K562 (cell line): ENCODE measurements around the gene WNT16. TPM values are rescaled to one million over a fixed set of nuclear protein-coding genes. Genes with fewer than 3 reads are reported as not detected.

Experiments
- ATAC-seq: fragments of 200-7000 bp; cut with Tn5 transposase; 3 replicates; pipeline ENCODE4 v1.9.1; 2020; ENCODE audit warnings: moderate library complexity
- BruUV-seq: library from RNA; stranded (reverse); fragments of 400-500 nt; replicated peaks from 2 replicates; lab custom pipeline; 2021; lab: Mats Ljungman, UMichigan
- CTCF ChIA-PET: fragments of 300-600 bp; formaldehyde crosslinking; extraction: SDS; loops from one replicate; lab custom pipeline; 2021; ENCODE audit warnings: low intra/inter-chr PET ratio; lab: Yijun Ruan, JAX
- POLR2A ChIA-PET: fragments of 300-600, 350-650 bp; sonication (Branson Sonifier 250); formaldehyde crosslinking; extraction: SDS; loops from one replicate; lab custom pipeline; 2021; ENCODE audit warnings: antibody characterized with exemption, inconsistent platforms; lab: Yijun Ruan, JAX
- DNase-seq, 4 experiments: peaks; one replicate each; pipeline versions ENCODE4 v3.0.0 to v3.0.0-alpha.2; 2011 to 2018; ENCODE audit warnings: low spot score in 3 of 4, mixed read lengths in 3 of 4; ENCODE audit errors: extremely low read depth in 1 of 4
- FAIRE-seq: peaks from 2 replicates; lab custom pipeline; 2011; peaks lifted over from hg19 to GRCh38; lab: Jason Lieb, UNC
- H2AFZ ChIP-seq: 2 replicates; pipeline ENCODE4 v1.6.0; 2011; ENCODE audit warnings: low read depth, low read length, control low read depth, inconsistent platforms
- H3K27ac ChIP-seq: fragments of 200-600 bp; 3 replicates; pipeline ENCODE4 v1.8.0; 2011; ENCODE audit warnings: low read depth, mild to moderate bottlenecking, control low read depth, inconsistent platforms, low read length, moderate library complexity, mixed read lengths; ENCODE audit errors: extremely low read depth
- H3K27me3 ChIP-seq, 2 experiments: fragments of 300-600 bp in 1 of 2; 2 replicates in 1 of 2; 3 replicates in 1 of 2; pipeline versions ENCODE4 v1.6.0 to v1.8.0; 2011; ENCODE audit warnings: inconsistent platforms in 2 of 2, low read length in 2 of 2, mild to moderate bottlenecking in 1 of 2, mixed read lengths in 1 of 2, moderate library complexity in 1 of 2; ENCODE audit not compliant: control insufficient read depth in 2 of 2, insufficient read depth in 2 of 2
- H3K36me3 ChIP-seq: fragments of 300-600 bp; 3 replicates; pipeline ENCODE4 v1.8.0; 2011; ENCODE audit warnings: mild to moderate bottlenecking, low read length, inconsistent platforms; ENCODE audit not compliant: control insufficient read depth, insufficient read depth
- H3K4me1 ChIP-seq, 2 experiments: fragments of 200-600 bp in 1 of 2; replicated peaks in 1 of 2; 2 replicates in 1 of 2; 3 replicates in 1 of 2; pipeline versions ENCODE4 v1.5.1 to v1.8.0; 2011; ENCODE audit warnings: inconsistent platforms in 2 of 2, low read length in 2 of 2, mild to moderate bottlenecking in 1 of 2, mixed read lengths in 1 of 2, moderate library complexity in 1 of 2; ENCODE audit not compliant: control insufficient read depth in 2 of 2, insufficient read depth in 2 of 2
- H3K4me2 ChIP-seq: 2 replicates; pipeline ENCODE4 v1.6.1; 2011; ENCODE audit warnings: low read length, control low read depth, inconsistent platforms, mixed read lengths; ENCODE audit not compliant: insufficient read depth
- H3K4me3 ChIP-seq: fragments of 200-600 bp; sonication (generic), shearing (Covaris generic); 2 replicates; pipeline ENCODE4 v1.5.1; 2016; ENCODE audit warnings: control low read depth, inconsistent platforms
- H3K79me2 ChIP-seq: fragments of 200-600 bp; 3 replicates; pipeline ENCODE4 v1.8.0; 2011; ENCODE audit warnings: low read length, inconsistent platforms; ENCODE audit not compliant: control insufficient read depth, insufficient read depth
- H3K9ac ChIP-seq, 2 experiments: 2 replicates each; pipeline versions ENCODE4 v1.6.0 to v1.6.1; 2011; ENCODE audit warnings: low read depth in 2 of 2, low read length in 2 of 2, control low read depth in 1 of 2, inconsistent platforms in 1 of 2, mild to moderate bottlenecking in 1 of 2, mixed read lengths in 1 of 2; ENCODE audit not compliant: insufficient read depth in 1 of 2
- H3K9me1 ChIP-seq: one replicate; pipeline ENCODE4 v1.6.0; 2011; ENCODE audit warnings: inconsistent platforms, mild to moderate bottlenecking, low read length, moderate library complexity; ENCODE audit not compliant: control insufficient read depth, insufficient read depth
- H3K9me3 ChIP-seq: replicated peaks from 2 replicates; pipeline ENCODE4 v1.5.1; 2011; ENCODE audit warnings: low read depth, low read length, inconsistent platforms; ENCODE audit not compliant: control insufficient read depth, insufficient read depth
- H4K20me1 ChIP-seq: replicated peaks from 2 replicates; pipeline ENCODE4 v1.6.1; 2011; ENCODE audit warnings: low read length, inconsistent platforms, mixed read lengths; ENCODE audit not compliant: control insufficient read depth, insufficient read depth
- C11orf30 ChIP-seq: fragments of 450-650 bp; IDR thresholded peaks from 2 replicates; pipeline ENCODE4 v1.6.1; 2016; ENCODE audit warnings: low read depth, mild to moderate bottlenecking
- CTCFL ChIP-seq: IDR thresholded peaks from 2 replicates; pipeline ENCODE4 v1.6.1; 2011; ENCODE audit warnings: borderline replicate concordance, low read depth, mild to moderate bottlenecking, moderate library complexity, low read length; ENCODE audit not compliant: insufficient read depth, poor library complexity, severe bottlenecking
- HMGXB4 ChIP-seq: sonication (generic); formaldehyde crosslinking; IDR thresholded peaks from 2 replicates; pipeline ENCODE4 v1.8.1; 2023; ENCODE audit warnings: mild to moderate bottlenecking, missing genetic modification reagents
- ZBTB12 ChIP-seq: fragments of 250-450 bp; sonication (Bioruptor Pico); IDR thresholded peaks from 2 replicates; pipeline ENCODE4 v1.4.0; 2020
- ZFP1 ChIP-seq: fragments of 450-650 bp; formaldehyde crosslinking; IDR thresholded peaks from 2 replicates; pipeline ENCODE4 v1.4.0; 2020; ENCODE audit warnings: mild to moderate bottlenecking, mixed read lengths
- ZNF316 ChIP-seq: fragments of 450-650 bp; IDR thresholded peaks from 2 replicates; pipeline ENCODE4 v1.6.1; 2016
- WGBS: fragments of 100-300 bp; shearing (Covaris generic); methylation state at CpG from one replicate; pipeline ENCODE4 v1.1.6; 2016; ENCODE audit warnings: low coverage, mixed read lengths; ENCODE audit not compliant: insufficient coverage; ENCODE audit errors: missing lambda C conversion rate; 5-methylcytosine and 5-hydroxymethylcytosine counted together
- in situ Hi-C: fragments of 300-500 bp; cut with MboI; formaldehyde crosslinking; loops from 4 replicates; pipeline ENCODE4 v1.15.0; 2018; ENCODE audit warnings: inconsistent platforms, mixed read lengths
- intact Hi-C: fragments of 100-400 bp; cut with micrococcal nuclease; formaldehyde crosslinking; loops from 2 replicates; pipeline ENCODE4 v1.14.2; 2022
- polyA plus RNA-seq, 8 experiments: library from polyadenylated mRNA; depleted of rRNA in 4 of 8; stranded (reverse) in 5 of 8; unstranded in 3 of 8; fragments of >200 nt; fragmentation: Nextera tagmentation in 2 of 8; fragmentation: Illumina TruSeq in 1 of 8; extraction: Ambion mirVana in 2 of 8; extraction: Trizol in 1 of 8; gene quantifications; 2 replicates each; pipeline versions ENCODE4 v1.2.1 to v1.2.3, GENCODE V29; 2011 to 2014; ENCODE audit warnings: inconsistent platforms in 1 of 8, missing spikeins in 1 of 8
- total RNA-seq, 7 experiments: library from RNA; depleted of rRNA in 6 of 7; stranded (reverse); fragments of >200 nt in 6 of 7; fragmentation: Illumina TruSeq in 2 of 7; extraction: Trizol in 2 of 7; gene quantifications; 2 replicates each; pipeline versions ENCODE4 v1.2.1 to v1.2.3, GENCODE V29; 2011 to 2021; ENCODE audit warnings: low replicate concordance in 1 of 7

WNT16 gene
- total and polyA plus RNA-seq, 9 of the 15 experiments (the other 6 are each of a cell fraction or from before 2014, with no cell fraction given): 0.06 to 0.07 TPM; not detected in 7

GRCh38 chr7:121322460-121322859 lies 6.3 kb upstream of the WNT16 start:
- peak; percentile 82 for TF ChIP-seq ZNF316
- no peak for TF ChIP-seq ZBTB12 (CRISPR knock-in tag)
- TF ChIP-seq ZFP1: no peak
- TF ChIP-seq CTCFL: no peak
- TF ChIP-seq HMGXB4: no peak
- TF ChIP-seq C11orf30: peak; percentile 47; the same call in 1 of the 2 replicates
- Histone ChIP-seq H3K4me2 (no peak overlapping the region), H3K4me3 (no peak overlapping the region), H3K9me3 (no peaks in the 10 kb centered on the region), H2AFZ (no peak overlapping the region), H3K9ac (no peak overlapping the region), H4K20me1 (no peaks in the 10 kb centered on the region; the same call in 1 of the 2 replicates), H3K27ac (no peak overlapping the region), H3K27me3 (peaks cover 7 to 8% of the 10 kb centered on the region in 2 experiments; a peak in 3 of 5 replicates), H3K9me1 (no peaks in the 10 kb centered on the region), H3K79me2 (no peaks in the 10 kb centered on the region), H3K36me3 (no peaks in the 10 kb centered on the region), H3K4me1 (no peaks in the 10 kb centered on the region)
- FAIRE-seq (no peak), DNase-seq (no peak), ATAC-seq (no peak)
- 0% methylated on average over 3 of the region's 3 CpGs for WGBS
- intact Hi-C loops: no loop called here
- in situ Hi-C loops: no loop called here
- ChIA-PET CTCF (no interaction called here), POLR2A (no interaction called here)
- BruUV-seq: no TSS peak
